DOHH2 (cell line): ENCODE measurements around the gene TUBB4A.
A peak's percentile ranks its signal among the peaks of the same experiment; 100 is the strongest.

Source experiments
- H3F3A ChIP-seq: fragments of 200-600 bp; sonication (generic), shearing (Covaris generic); 2 replicates; pipeline ENCODE4 v1.6.0; 2016; ENCODE audit warnings: antibody characterized with exemption, mild to moderate bottlenecking; ENCODE audit not compliant: control insufficient read depth, insufficient read depth
- H3K27ac ChIP-seq: fragments of 200-600 bp; sonication (generic); 2 replicates; pipeline ENCODE4 v1.5.1; 2014; ENCODE audit warnings: low read depth, mild to moderate bottlenecking, low read length, moderate library complexity
- H3K27me3 ChIP-seq: fragments of 200-600 bp; sonication (generic); 2 replicates; pipeline ENCODE4 v1.6.1; 2014; ENCODE audit warnings: mild to moderate bottlenecking, low read length, mixed read lengths; ENCODE audit not compliant: control insufficient read depth
- H3K36me3 ChIP-seq: fragments of 200-600 bp; sonication (generic); 2 replicates; pipeline ENCODE4 v1.6.1; 2014; ENCODE audit warnings: mild to moderate bottlenecking, low read length, moderate library complexity, mixed read lengths; ENCODE audit not compliant: control insufficient read depth
- H3K4me1 ChIP-seq: fragments of 200-600 bp; sonication (generic); 2 replicates; pipeline ENCODE4 v1.6.1; 2014; ENCODE audit warnings: mild to moderate bottlenecking, low read length, mixed read lengths; ENCODE audit not compliant: control insufficient read depth
- H3K4me2 ChIP-seq: fragments of 200-600 bp; sonication (generic); 2 replicates; pipeline ENCODE4 v1.6.0; 2014; ENCODE audit warnings: mild to moderate bottlenecking, low read length, moderate library complexity
- H3K4me3 ChIP-seq: fragments of 200-600 bp; sonication (generic); 2 replicates; pipeline ENCODE4 v1.5.1; 2014; ENCODE audit warnings: mild to moderate bottlenecking, low read length, mixed read lengths
- H3K79me2 ChIP-seq: fragments of 200-600 bp; sonication (generic); 2 replicates; pipeline ENCODE4 v1.6.1; 2014; ENCODE audit warnings: mild to moderate bottlenecking, low read length, mixed read lengths; ENCODE audit not compliant: control insufficient read depth
- H3K9me2 ChIP-seq: fragments of 200-600 bp; sonication (generic); replicated peaks from 2 replicates; pipeline ENCODE4 v1.6.1; 2014; ENCODE audit warnings: mild to moderate bottlenecking, low read length, mixed read lengths; ENCODE audit not compliant: control insufficient read depth
- H3K9me3 ChIP-seq: fragments of 200-600 bp; sonication (generic); 2 replicates; pipeline ENCODE4 v1.6.1; 2014; ENCODE audit warnings: antibody characterized with exemption, low read length, mixed read lengths; ENCODE audit not compliant: control insufficient read depth, insufficient read depth
- H4K20me1 ChIP-seq: fragments of 200-600 bp; sonication (generic); 2 replicates; pipeline ENCODE4 v1.6.0; 2014; ENCODE audit warnings: low read depth, mild to moderate bottlenecking, antibody characterized with exemption, low read length, moderate library complexity; ENCODE audit not compliant: control insufficient read depth, insufficient read depth
- CTCF ChIP-seq: fragments of 200-600 bp; sonication (generic); IDR thresholded peaks from one replicate; pipeline ENCODE4 v1.5.1; 2014; ENCODE audit warnings: antibody characterized with exemption, mild to moderate bottlenecking, low read depth, low read length; ENCODE audit not compliant: poor library complexity, severe bottlenecking
- EZH2phosphoT487 ChIP-seq: fragments of 200-600 bp; sonication (generic); IDR thresholded peaks from 2 replicates; pipeline ENCODE4 v1.6.1; 2017; ENCODE audit warnings: borderline replicate concordance, mild to moderate bottlenecking, antibody characterized with exemption, low read length, moderate library complexity, mixed read lengths

Gene TUBB4A

DNA sequence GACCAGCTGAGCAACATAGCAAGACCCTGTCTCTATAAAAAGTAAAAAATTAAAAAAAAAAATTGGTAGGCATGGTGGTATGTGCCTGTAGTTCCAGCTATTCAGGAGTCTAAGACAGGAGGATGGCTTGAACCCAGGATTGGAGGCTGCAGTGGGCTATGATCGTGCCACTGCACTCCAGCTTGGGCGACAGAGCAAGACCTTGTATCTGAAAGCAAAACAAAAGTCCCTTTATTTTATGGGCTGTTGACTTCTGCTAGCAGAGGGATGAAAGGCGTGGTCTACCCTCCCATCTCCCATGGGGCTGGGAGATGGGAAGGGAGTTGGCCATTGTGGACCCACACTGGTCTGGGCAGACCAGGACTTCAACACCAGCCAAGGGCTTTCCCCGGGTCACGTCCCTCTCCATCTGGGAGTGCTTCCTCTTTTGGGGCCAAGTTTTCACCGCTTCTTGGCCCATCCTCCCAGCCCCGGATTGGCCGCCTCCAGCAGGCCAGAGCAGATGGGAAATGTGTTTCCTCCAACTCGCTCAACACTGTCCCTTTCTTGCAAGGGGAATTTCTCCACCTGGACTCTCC is 26.5 kb upstream of the TUBB4A start:
- Histone ChIP-seq H3K4me1 (peaks cover 55% of the 10 kb centered on the region), H3F3A (peaks cover 34% of the 10 kb centered on the region), H3K79me2 (peaks cover 35% of the 10 kb centered on the region), H3K27me3 (no peaks in the 10 kb centered on the region), H3K4me3 (peak overlapping the region; percentile 94), H4K20me1 (peaks cover 9% of the 10 kb centered on the region; the same call in 1 of the 2 replicates), H3K9me2 (no peaks in the 10 kb centered on the region), H3K4me2 (peak overlapping the region; percentile 87), H3K27ac (peak overlapping the region; percentile 93), H3K9me3 (no peaks in the 10 kb centered on the region), H3K36me3 (peaks cover 26% of the 10 kb centered on the region)
- TF ChIP-seq CTCF (no peak), EZH2phosphoT487 (no peak)

GRCh38 chr19:6527893-6528543 is 25.9 kb upstream of the TUBB4A start:
- H3K4me3 ChIP-seq, result peak overlapping the region; percentile 94
- TF ChIP-seq EZH2phosphoT487, result no peak
- no peak for TF ChIP-seq CTCF
- H3K4me2 ChIP-seq, result peak overlapping the region; percentile 87
- no peaks in the 10 kb centered on the region for H3K9me2 ChIP-seq
- H3K27me3 ChIP-seq, result no peaks in the 10 kb centered on the region
- H3K36me3 ChIP-seq, result peaks cover 25% of the 10 kb centered on the region
- H3K4me1 ChIP-seq, result peaks cover 60% of the 10 kb centered on the region
- no peaks in the 10 kb centered on the region for H3K9me3 ChIP-seq
- peaks cover 32% of the 10 kb centered on the region for H3K79me2 ChIP-seq
- H3F3A ChIP-seq, result peaks cover 39% of the 10 kb centered on the region
- peaks cover 9% of the 10 kb centered on the region; the same call in 1 of the 2 replicates for H4K20me1 ChIP-seq
- H3K27ac ChIP-seq, result peak overlapping the region; percentile 93

GRCh38 chr19:6524311-6524710 is 22.2 kb upstream of the TUBB4A start:
- H3K27me3 ChIP-seq, result no peaks in the 10 kb centered on the region
- peaks cover 78% of the 10 kb centered on the region for H3K4me1 ChIP-seq
- H3K27ac ChIP-seq, result peak overlapping the region; percentile 100
- H3K79me2 ChIP-seq, result no peaks in the 10 kb centered on the region
- H3K9me2 ChIP-seq, result no peaks in the 10 kb centered on the region
- no peaks in the 10 kb centered on the region for H3K9me3 ChIP-seq
- no peaks in the 10 kb centered on the region for H4K20me1 ChIP-seq
- no peak overlapping the region; the same call in 1 of the 2 replicates for H3K4me2 ChIP-seq
- peaks cover 7% of the 10 kb centered on the region for H3K36me3 ChIP-seq
- peaks cover 52% of the 10 kb centered on the region for H3F3A ChIP-seq
- no peak overlapping the region for H3K4me3 ChIP-seq
- TF ChIP-seq EZH2phosphoT487 (no peak), CTCF (no peak)
